ENCODE measurements around the gene MUC5AC. TPM values are rescaled to one million over a fixed set of nuclear protein-coding genes. Genes with fewer than 3 reads are reported as not detected.
"Not testable (repeated sequence)": the region's sequence is repeated elsewhere in the genome, so short reads cannot be mapped to it uniquely, and the experiment has no call there.

The MUC5AC gene
- total and polyA plus RNA-seq, 7 experiments from 2014 or later, result not detected

DNA sequence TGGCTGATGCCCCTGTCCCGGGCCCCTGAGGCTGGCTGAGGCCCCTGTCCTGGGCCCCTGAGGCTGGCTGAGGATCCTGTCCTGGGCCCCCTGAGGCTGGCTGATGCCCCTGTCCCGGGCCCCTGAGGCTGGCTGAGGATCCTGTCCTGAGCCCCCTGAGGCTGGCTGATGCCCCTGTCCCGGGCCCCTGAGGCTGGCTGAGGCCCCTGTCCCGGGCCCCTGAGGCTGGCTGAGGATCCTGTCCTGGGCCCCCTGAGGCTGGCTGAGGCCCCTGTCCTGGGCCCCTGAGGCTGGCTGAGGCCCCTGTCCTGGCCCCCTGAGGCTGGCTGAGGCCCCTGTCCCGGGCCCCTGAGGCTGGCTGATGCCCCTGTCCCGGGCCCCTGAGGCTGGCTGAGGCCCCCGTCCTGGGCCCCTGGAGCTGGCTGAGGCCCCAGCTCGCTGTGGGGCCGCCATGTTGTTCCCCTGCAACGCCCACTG lies 7.1 kb downstream of the MUC5AC start:
- ATAC-seq; H3K9me3 Mint-ChIP-seq; H3K36me3 Mint-ChIP-seq; H3K9me3 ChIP-seq (ENCODE audit: control insufficient read depth in 2 of 3, low read length in 3 of 3); H3K4me3 Mint-ChIP-seq; H3K27me3 Mint-ChIP-seq; POLR2A ChIA-PET; CTCF ChIA-PET; DNase-seq; H3K27ac ChIP-seq (ENCODE audit: low read depth, low read length); intact Hi-C loops (cut with micrococcal nuclease); H3K4me1 ChIP-seq (ENCODE audit: control insufficient read depth in 2 of 2, insufficient read depth in 2 of 2, low read length in 2 of 2); H3K36me3 ChIP-seq (ENCODE audit: control insufficient read depth in 2 of 3, insufficient read depth in 3 of 3, low read length in 3 of 3); H3K4me1 Mint-ChIP-seq; H3K27ac Mint-ChIP-seq; H3K27me3 ChIP-seq (ENCODE audit: control insufficient read depth in 2 of 2, insufficient read depth in 2 of 2, low read length in 2 of 2); H3K4me3 ChIP-seq (ENCODE audit: low read length): not testable (repeated sequence)

DNA sequence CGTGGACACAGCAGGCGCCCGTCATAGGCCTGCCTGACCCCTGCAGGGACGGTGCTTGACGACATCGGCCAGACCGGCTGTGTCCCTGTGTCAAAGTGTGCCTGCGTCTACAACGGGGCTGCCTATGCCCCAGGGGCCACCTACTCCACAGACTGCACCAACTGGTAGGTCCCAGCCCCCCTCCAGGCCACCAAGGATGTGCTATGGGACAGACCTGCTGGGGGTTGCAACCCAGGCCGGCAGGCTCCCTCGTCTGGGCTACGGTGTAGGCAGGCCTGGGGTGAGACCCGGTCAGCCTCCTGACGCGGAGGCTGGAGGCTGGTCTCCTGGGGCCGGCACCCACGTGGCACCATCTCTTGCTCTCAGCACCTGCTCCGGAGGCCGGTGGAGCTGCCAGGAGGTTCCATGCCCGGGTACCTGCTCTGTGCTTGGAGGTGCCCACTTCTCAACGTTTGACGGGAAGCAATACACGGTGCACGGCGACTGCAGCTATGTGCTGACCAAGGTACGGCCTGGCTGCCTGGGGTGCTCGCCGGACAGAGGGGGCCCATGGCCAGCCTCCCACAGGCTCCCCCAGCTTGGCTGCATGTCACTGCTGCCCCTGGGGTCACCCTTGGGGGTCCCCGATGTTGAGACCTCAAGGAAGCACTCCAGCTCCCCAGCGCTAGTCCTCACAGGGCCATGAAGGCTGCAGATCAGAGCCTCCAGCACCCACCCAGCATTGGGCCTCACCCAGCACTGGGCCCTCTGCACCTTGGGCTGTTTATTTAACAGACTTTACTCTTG lies 7.7 kb downstream of the MUC5AC start:
- no peaks in the 10 kb centered on the region for H3K36me3 Mint-ChIP-seq
- CTCF ChIA-PET, result no interaction called here
- DNase-seq, result no peak
- no peak overlapping the region for H3K4me3 ChIP-seq (ENCODE audit: low read length)
- no peaks in the 10 kb centered on the region for H3K4me1 Mint-ChIP-seq
- no peaks in the 10 kb centered on the region for H3K4me1 ChIP-seq (ENCODE audit: control insufficient read depth in 2 of 2, insufficient read depth in 2 of 2, low read length in 2 of 2)
- POLR2A ChIA-PET, result no interaction called here
- peaks cover 0 to 10% (median 0%) of the 10 kb centered on the region in 11 donors for H3K9me3 Mint-ChIP-seq
- H3K9me3 ChIP-seq (ENCODE audit: control insufficient read depth in 2 of 3, low read length in 3 of 3), result no peaks in the 10 kb centered on the region
- intact Hi-C loops (cut with micrococcal nuclease), result no loop called here
- H3K36me3 ChIP-seq (ENCODE audit: control insufficient read depth in 2 of 3, insufficient read depth in 3 of 3, low read length in 3 of 3), result no peaks in the 10 kb centered on the region
- H3K4me3 Mint-ChIP-seq, result no peak overlapping the region
- H3K27me3 ChIP-seq (ENCODE audit: control insufficient read depth in 2 of 2, insufficient read depth in 2 of 2, low read length in 2 of 2), result peaks cover 0 to 2% of the 10 kb centered on the region in 2 donors
- H3K27ac Mint-ChIP-seq, result no peak overlapping the region
- H3K27me3 Mint-ChIP-seq, result peaks cover 0 to 5% (median 0%) of the 10 kb centered on the region in 5 donors
- ATAC-seq, result no peak
- no peak overlapping the region for H3K27ac ChIP-seq (ENCODE audit: low read depth, low read length)

DNA sequence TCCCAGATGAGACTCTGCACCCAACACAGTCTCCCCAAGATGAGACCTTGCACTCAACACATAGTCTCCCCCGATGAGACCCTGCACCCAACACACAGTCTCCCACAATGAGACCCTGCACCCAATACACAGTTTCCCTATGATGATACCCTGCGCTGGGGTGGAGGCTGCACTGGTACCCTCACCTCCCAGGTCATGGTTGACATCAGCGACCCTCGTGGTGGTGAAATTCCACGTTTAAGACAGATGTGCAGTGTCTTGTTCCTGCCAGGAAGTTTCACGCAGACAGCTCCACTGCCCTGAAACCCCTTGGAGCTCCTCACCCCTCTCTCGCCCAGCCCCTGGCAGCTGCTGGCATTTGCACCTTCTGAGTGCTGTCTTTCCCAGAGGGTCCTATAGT lies 9.5 kb downstream of the MUC5AC start:
- no peak for DNase-seq
- no peak overlapping the region for H3K4me3 ChIP-seq (ENCODE audit: low read length)
- POLR2A ChIA-PET, result no interaction called here
- H3K4me1 Mint-ChIP-seq, result no peaks in the 10 kb centered on the region
- no peak for ATAC-seq
- peaks cover 0 to 2% of the 10 kb centered on the region in 2 donors for H3K27me3 ChIP-seq (ENCODE audit: control insufficient read depth in 2 of 2, insufficient read depth in 2 of 2, low read length in 2 of 2)
- CTCF ChIA-PET, result no interaction called here
- H3K27ac Mint-ChIP-seq, result peak overlapping the region in 1 of 9 donors; percentile 46
- H3K36me3 ChIP-seq (ENCODE audit: control insufficient read depth in 2 of 3, insufficient read depth in 3 of 3, low read length in 3 of 3), result no peaks in the 10 kb centered on the region
- intact Hi-C loops (cut with micrococcal nuclease), result no loop called here
- no peaks in the 10 kb centered on the region for H3K9me3 ChIP-seq (ENCODE audit: control insufficient read depth in 2 of 3, low read length in 3 of 3)
- peaks cover 0 to 24% (median 0%) of the 10 kb centered on the region in 11 donors for H3K9me3 Mint-ChIP-seq
- H3K4me1 ChIP-seq (ENCODE audit: control insufficient read depth in 2 of 2, insufficient read depth in 2 of 2, low read length in 2 of 2), result no peaks in the 10 kb centered on the region
- H3K27ac ChIP-seq (ENCODE audit: low read depth, low read length), result no peak overlapping the region
- H3K27me3 Mint-ChIP-seq, result peaks cover 0 to 5% (median 0%) of the 10 kb centered on the region in 5 donors
- H3K4me3 Mint-ChIP-seq, result no peak overlapping the region
- H3K36me3 Mint-ChIP-seq, result no peaks in the 10 kb centered on the region

DNA sequence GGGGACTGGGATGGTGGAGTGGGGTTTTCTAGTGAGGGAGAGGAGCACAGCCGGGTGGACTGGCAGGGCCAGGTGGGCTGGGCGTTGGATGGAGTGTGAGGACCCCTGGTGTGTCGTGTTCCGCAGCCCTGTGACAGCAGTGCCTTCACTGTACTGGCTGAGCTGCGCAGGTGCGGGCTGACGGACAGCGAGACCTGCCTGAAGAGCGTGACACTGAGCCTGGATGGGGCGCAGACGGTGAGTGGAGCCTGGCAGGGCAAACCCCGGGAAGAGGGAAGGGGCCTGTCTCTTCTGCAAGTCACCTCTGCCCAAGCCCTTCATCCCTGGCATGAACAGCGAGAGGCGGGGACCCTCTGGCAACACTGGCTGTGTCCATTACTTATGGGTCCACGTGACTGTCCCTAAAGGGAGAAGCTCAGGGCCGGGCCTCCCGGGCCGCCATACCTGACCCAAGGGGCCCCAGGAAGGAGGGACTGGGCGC lies 10.0 kb downstream of the MUC5AC start:
- ChIA-PET POLR2A (no interaction called here), CTCF (no interaction called here)
- Mint-ChIP-seq H3K27ac (peak overlapping the region in 1 of 9 donors; percentile 46), H3K4me3 (no peak overlapping the region), H3K4me1 (no peaks in the 10 kb centered on the region), H3K9me3 (peaks cover 0 to 24% (median 0%) of the 10 kb centered on the region in 11 donors), H3K27me3 (peaks cover 0 to 5% (median 0%) of the 10 kb centered on the region in 5 donors), H3K36me3 (no peaks in the 10 kb centered on the region)
- Histone ChIP-seq H3K9me3 (ENCODE audit: control insufficient read depth in 2 of 3, low read length in 3 of 3) (no peaks in the 10 kb centered on the region), H3K27me3 (ENCODE audit: control insufficient read depth in 2 of 2, insufficient read depth in 2 of 2, low read length in 2 of 2) (peaks cover 0 to 2% of the 10 kb centered on the region in 2 donors), H3K4me3 (ENCODE audit: low read length) (no peak overlapping the region), H3K36me3 (ENCODE audit: control insufficient read depth in 2 of 3, insufficient read depth in 3 of 3, low read length in 3 of 3) (no peaks in the 10 kb centered on the region), H3K27ac (ENCODE audit: low read depth, low read length) (no peak overlapping the region), H3K4me1 (ENCODE audit: control insufficient read depth in 2 of 2, insufficient read depth in 2 of 2, low read length in 2 of 2) (no peaks in the 10 kb centered on the region)
- DNase-seq (no peak), ATAC-seq (no peak)
- intact Hi-C loops (cut with micrococcal nuclease), result no loop called here

DNA sequence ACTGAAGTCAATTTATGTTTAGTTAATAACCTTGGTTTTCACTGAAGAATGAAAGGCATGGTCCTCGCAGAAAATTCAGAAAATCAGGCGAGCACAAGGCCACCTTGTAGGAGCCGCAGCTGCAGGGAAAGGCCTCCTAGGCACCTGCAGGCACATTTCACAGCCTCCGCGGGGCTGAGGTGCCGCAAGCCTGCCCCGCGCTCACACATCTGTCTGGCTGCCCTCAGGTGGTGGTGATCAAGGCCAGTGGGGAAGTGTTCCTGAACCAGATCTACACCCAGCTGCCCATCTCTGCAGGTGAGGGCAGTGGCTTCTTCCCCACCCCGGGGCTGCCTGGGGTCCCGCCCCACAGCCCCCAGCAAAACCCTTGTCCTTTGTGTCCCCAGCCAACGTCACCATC lies 10.5 kb downstream of the MUC5AC start:
- Histone ChIP-seq H3K4me3 (ENCODE audit: low read length) (no peak overlapping the region), H3K4me1 (ENCODE audit: control insufficient read depth in 2 of 2, insufficient read depth in 2 of 2, low read length in 2 of 2) (no peaks in the 10 kb centered on the region), H3K27me3 (ENCODE audit: control insufficient read depth in 2 of 2, insufficient read depth in 2 of 2, low read length in 2 of 2) (peaks cover 0 to 1% of the 10 kb centered on the region in 2 donors), H3K9me3 (ENCODE audit: control insufficient read depth in 2 of 3, low read length in 3 of 3) (no peaks in the 10 kb centered on the region), H3K27ac (ENCODE audit: low read depth, low read length) (no peak overlapping the region), H3K36me3 (ENCODE audit: control insufficient read depth in 2 of 3, insufficient read depth in 3 of 3, low read length in 3 of 3) (no peaks in the 10 kb centered on the region)
- Mint-ChIP-seq H3K27ac (no peak overlapping the region), H3K9me3 (peaks cover 0 to 24% (median 0%) of the 10 kb centered on the region in 11 donors), H3K4me3 (no peak overlapping the region), H3K36me3 (no peaks in the 10 kb centered on the region), H3K27me3 (peaks cover 0 to under 1% (median 0%) of the 10 kb centered on the region in 5 donors), H3K4me1 (no peaks in the 10 kb centered on the region)
- intact Hi-C loops (cut with micrococcal nuclease), result no loop called here
- no peak for ATAC-seq
- no peak for DNase-seq
- POLR2A ChIA-PET, result no interaction called here
- CTCF ChIA-PET, result no interaction called here

DNA sequence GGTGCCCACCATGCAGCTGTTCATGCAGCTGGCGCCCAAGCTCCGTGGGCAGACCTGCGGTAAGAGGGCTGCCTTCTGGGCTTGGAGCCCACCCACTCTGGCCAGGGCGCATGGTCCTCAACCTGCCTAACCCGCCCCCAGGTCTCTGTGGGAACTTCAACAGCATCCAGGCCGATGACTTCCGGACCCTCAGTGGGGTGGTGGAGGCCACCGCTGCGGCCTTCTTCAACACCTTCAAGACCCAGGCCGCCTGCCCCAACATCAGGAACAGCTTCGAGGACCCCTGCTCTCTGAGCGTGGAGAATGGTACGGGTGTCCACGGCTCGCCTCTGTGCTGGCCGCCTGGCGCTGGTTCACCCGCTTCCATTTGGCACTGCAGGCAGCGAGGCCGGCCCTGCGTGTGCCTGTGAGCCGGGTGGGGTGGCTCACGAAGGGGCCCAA lies 11.0 kb downstream of the MUC5AC start:
- Mint-ChIP-seq H3K27ac (no peak overlapping the region), H3K27me3 (no peaks in the 10 kb centered on the region), H3K9me3 (peaks cover 0 to 24% (median 0%) of the 10 kb centered on the region in 11 donors), H3K4me3 (no peak overlapping the region), H3K36me3 (no peaks in the 10 kb centered on the region), H3K4me1 (no peaks in the 10 kb centered on the region)
- DNase-seq (no peak), ATAC-seq (no peak)
- Histone ChIP-seq H3K4me3 (ENCODE audit: low read length) (no peak overlapping the region), H3K9me3 (ENCODE audit: control insufficient read depth in 2 of 3, low read length in 3 of 3) (no peaks in the 10 kb centered on the region), H3K4me1 (ENCODE audit: control insufficient read depth in 2 of 2, insufficient read depth in 2 of 2, low read length in 2 of 2) (no peaks in the 10 kb centered on the region), H3K36me3 (ENCODE audit: control insufficient read depth in 2 of 3, insufficient read depth in 3 of 3, low read length in 3 of 3) (no peaks in the 10 kb centered on the region), H3K27ac (ENCODE audit: low read depth, low read length) (no peak overlapping the region), H3K27me3 (ENCODE audit: control insufficient read depth in 2 of 2, insufficient read depth in 2 of 2, low read length in 2 of 2) (no peaks in the 10 kb centered on the region)
- ChIA-PET POLR2A (no interaction called here), CTCF (no interaction called here)
- intact Hi-C loops (cut with micrococcal nuclease), result no loop called here

All from naive thymus-derived CD4-positive, alpha-beta T cell (primary cell).